Stimulated activated CD4-positive, alpha-beta T cell treated with anti-CD3 and anti-CD28 coated beads, Interleukin-15, amount 100 ng/mL, for 24 hours (primary cell): ENCODE measurements around the gene VIM.
A peak's percentile ranks its signal among the peaks of the same experiment; 100 is the strongest.

ENCODE experiments used
- DNase-seq: peaks from one replicate; pipeline ENCODE4 v3.0.0-alpha.2; 2020

VIM gene

GRCh38 chr10:17210361-17210760 is 17.7 kb upstream of the VIM start:
- no peak for DNase-seq

GRCh38 chr10:17212802-17213221 is 15.2 kb upstream of the VIM start:
- no peak for DNase-seq

GRCh38 chr10:17213646-17214349 is 14.2 kb upstream of the VIM start:
- DNase-seq = no peak

GRCh38 chr10:17214526-17214925 is 13.5 kb upstream of the VIM start:
- no peak for DNase-seq

- no peak for DNase-seq
These were observed 12.9 kb upstream of the VIM start for GRCh38 chr10:17214971-17215781.

GRCh38 chr10:17215782-17216122 is 12.3 kb upstream of the VIM start:
- DNase-seq = no peak

GRCh38 chr10:17216217-17216900 is 11.7 kb upstream of the VIM start:
- peak; percentile 27 for DNase-seq

- DNase-seq = no peak
These were observed 11.1 kb upstream of the VIM start for GRCh38 chr10:17216901-17217395.

- DNase-seq = no peak
These were observed 10.3 kb upstream of the VIM start for GRCh38 chr10:17217631-17218232.

GRCh38 chr10:17219024-17219423 is 9.0 kb upstream of the VIM start:
- no peak for DNase-seq

- DNase-seq = no peak
These were observed 7.4 kb upstream of the VIM start for GRCh38 chr10:17220652-17221100.

- no peak for DNase-seq
These were observed 5.7 kb upstream of the VIM start for GRCh38 chr10:17222329-17222728.

GRCh38 chr10:17225808-17226207 is 2.2 kb upstream of the VIM start:
- DNase-seq = no peak

GRCh38 chr10:17226891-17227303 is 1.1 kb upstream of the VIM start:
- no peak for DNase-seq

GRCh38 chr10:17227367-17228090 is 512 bp upstream of the VIM start:
- peak; percentile 32 for DNase-seq

- peak; percentile 62 for DNase-seq
These were observed 1.1 kb downstream of the VIM start for GRCh38 chr10:17229016-17229716.

- DNase-seq = no peak
These were observed 1.6 kb downstream of the VIM start for GRCh38 chr10:17229717-17229966.

- peak; percentile 93 for DNase-seq
These were observed 2.1 kb downstream of the VIM start for GRCh38 chr10:17229967-17230682.

GRCh38 chr10:17231788-17232187 is 3.7 kb downstream of the VIM start:
- DNase-seq = no peak

- DNase-seq = no peak
These were observed 4.4 kb downstream of the VIM start for GRCh38 chr10:17232276-17232960.
